ENCODE data around the gene AFF3.
A peak's percentile ranks its signal among the peaks of the same experiment; 100 is the strongest.
"Not testable (repeated sequence)": the region's sequence is repeated elsewhere in the genome, so short reads cannot be mapped to it uniquely, and the experiment has no call there.

Gene AFF3

DNA sequence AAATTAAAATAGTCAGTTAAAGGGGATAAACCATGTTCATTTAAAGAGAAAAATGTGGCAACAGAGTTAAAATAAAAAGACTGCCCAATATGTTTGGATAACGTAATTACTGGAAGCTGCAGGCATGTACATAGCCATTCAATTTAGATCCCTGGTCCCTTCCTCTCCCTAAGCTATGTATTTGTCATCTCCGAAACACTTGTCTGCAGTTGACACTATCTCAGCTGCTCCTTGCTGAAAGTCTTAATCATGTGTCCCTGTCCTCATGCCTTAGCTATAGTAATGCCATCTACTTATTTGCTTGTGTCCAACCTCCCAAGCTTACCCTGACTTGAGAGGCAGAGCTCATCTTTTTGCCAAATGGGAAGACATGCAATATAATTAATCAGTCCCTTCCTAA, 478.7 kb downstream of the AFF3 start:
- DNase-seq (ENCODE audit: low spot score) = no peak

GRCh38 chr2:99662761-99663341, 479.5 kb downstream of the AFF3 start:
- peak; percentile 74 for DNase-seq (ENCODE audit: low spot score)

- DNase-seq (ENCODE audit: low spot score) = not testable (repeated sequence)
Measured at GRCh38 chr2:99661761-99662160, 480.6 kb downstream of the AFF3 start.

DNA sequence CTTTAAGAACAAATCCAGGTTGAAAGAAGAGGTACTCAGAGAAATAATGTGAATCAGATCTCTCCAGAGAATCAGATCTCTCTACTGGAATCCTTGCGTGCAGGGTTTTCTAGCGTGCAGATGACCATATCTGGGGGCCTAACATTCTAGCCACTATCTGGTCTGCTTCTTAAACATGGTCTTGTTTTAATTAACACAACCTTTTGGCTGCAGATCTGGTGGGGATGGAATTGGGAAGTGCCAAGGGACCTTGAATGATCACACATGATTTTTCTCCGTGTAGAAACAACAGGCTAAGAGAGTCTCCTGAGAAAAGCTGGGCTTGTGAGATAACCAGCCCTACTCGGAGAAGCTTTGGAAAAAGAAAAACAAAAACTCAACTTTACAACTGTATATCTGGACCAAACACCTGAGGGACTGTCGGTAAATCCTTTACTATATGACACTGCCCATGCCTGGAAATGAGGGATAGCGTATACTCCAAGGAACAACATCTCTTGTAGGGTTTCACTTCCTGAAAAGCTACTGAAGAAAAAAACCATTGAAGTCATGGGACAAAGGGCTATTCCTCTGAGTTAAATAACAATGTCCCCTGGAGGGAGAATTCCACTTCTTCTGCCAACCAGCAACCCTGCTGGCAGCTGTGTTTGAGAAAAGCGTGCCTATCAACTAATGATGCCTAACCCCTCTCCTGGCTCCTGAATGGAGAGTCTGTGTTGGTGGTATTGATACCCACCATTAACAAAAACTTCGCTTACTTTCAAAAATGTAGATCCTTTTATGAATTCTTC, 481.6 kb downstream of the AFF3 start:
- DNase-seq (ENCODE audit: low spot score) = no peak

GRCh38 chr2:99659874-99660273, 482.5 kb downstream of the AFF3 start:
- DNase-seq (ENCODE audit: low spot score) = no peak

- no peak for DNase-seq (ENCODE audit: low spot score)
Measured at GRCh38 chr2:99657691-99658258, 484.6 kb downstream of the AFF3 start.

GRCh38 chr2:99656994-99657393, 485.4 kb downstream of the AFF3 start:
- DNase-seq (ENCODE audit: low spot score) = no peak

- no peak for DNase-seq (ENCODE audit: low spot score)
Measured at GRCh38 chr2:99653433-99653832, 489.0 kb downstream of the AFF3 start.

- DNase-seq (ENCODE audit: low spot score) = no peak
Measured at GRCh38 chr2:99652862-99653261, 489.5 kb downstream of the AFF3 start.

- peak; percentile 36 for DNase-seq (ENCODE audit: low spot score)
Measured at GRCh38 chr2:99651930-99652670, 490.3 kb downstream of the AFF3 start.

DNA sequence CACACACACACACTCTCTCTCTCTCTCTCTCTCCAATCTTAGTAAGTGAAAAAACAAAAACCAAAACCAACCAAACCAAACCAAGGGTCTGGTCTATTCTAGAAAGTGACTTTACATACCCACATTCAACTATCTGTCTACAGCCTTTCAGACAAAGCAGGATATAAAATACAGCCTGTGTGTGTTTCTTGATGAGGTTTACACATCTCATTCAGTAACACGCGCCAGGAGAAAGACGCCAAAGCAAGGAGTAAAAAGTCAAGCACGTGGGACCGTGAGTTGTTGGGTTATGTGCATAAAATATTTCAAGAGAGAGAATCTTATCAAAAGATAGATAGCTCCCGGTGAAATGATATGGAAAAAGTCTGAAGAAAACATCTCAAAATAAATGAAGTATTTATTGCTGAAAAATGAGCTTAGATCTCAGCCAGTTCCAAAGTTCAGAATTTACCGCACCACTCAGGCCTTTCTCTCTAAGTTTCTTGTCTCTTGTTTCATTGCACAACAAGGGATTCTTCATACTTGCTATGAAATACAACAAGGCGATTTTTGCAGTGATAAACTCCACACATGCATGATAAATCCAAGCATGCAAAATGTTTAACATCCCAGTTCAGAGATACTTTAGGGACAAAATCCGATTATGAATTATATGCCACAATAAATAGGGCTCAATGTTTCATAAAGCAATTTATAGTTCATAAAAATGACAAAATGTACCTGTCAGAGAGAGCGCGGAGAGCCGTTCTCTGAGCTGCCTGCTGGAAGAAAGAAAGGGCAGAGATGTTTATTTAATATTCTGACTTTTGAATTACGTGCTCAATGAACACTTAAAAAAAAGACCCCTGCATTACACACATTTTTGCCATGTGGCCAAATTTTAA, 493.2 kb downstream of the AFF3 start:
- no peak for DNase-seq (ENCODE audit: low spot score)

DNA sequence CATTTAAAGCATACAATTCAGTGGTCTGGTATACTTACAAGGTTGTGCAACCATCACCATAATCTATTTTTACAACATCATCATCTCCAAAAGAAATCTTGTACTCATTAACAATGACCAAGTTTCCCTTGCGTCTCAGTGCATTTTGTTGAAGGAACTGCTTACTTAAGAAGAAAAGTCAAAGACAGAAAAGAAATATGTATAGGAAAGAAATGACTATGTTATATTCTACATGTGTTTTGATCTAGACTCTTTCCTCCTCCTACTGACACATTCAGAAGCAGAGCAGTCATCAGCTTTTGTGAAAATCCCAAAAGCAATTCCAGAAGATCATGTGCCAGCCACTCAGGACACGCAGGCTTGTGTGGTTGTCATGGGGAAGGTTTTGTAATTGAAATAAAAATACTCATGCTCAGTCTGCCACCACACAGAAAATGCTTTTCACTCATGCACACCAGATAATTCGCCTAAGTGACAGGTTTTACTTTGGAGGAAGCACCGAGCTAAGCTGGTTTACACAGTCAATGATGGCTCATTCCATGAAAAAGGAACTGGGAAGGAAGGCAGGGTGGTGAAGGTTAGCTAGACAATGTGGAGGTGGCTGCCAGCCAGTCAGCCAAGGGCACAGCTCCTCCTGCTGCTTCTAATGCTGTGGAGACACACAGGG, 494.1 kb downstream of the AFF3 start:
- no peak for DNase-seq (ENCODE audit: low spot score)

DNA sequence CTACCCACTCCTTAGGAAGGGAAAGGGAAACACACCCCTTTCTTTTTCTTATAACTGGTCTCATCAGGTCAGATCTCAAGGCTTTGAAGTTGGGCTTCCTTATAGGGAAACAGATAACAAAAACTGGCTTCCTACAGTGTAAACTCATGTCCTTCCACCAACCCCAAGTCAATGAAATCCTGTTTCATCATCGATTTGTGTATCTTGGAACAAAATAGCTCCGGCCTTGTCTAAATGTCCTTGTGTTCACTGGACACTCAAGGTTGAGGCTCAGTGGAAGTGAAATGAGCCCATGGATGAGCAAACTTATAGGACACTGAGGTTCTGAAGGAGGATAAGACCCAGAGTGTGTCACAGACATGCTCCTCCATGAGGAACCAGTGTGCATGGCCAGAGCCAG, 496.4 kb downstream of the AFF3 start:
- DNase-seq (ENCODE audit: low spot score) = no peak

DNA sequence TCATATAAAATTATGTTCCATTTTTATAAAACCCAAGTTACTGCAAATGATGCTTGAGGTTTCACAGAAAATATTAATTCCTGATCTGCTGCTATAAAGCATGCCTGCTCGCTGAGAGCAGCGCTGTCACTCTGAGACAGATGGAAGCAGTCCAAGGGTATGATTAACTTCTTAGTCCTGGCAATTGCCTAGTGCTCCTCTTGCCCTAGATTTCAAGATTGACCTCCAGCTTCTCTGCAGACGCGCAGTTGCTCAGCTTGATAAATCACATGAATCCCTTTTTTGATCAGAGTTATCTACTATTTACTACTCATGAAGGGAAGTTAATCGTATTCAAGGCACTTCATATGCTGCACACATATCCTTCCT, 498.0 kb downstream of the AFF3 start:
- DNase-seq (ENCODE audit: low spot score) = no peak

GRCh38 chr2:99643787-99644418, 498.5 kb downstream of the AFF3 start:
- no peak for DNase-seq (ENCODE audit: low spot score)

DNA sequence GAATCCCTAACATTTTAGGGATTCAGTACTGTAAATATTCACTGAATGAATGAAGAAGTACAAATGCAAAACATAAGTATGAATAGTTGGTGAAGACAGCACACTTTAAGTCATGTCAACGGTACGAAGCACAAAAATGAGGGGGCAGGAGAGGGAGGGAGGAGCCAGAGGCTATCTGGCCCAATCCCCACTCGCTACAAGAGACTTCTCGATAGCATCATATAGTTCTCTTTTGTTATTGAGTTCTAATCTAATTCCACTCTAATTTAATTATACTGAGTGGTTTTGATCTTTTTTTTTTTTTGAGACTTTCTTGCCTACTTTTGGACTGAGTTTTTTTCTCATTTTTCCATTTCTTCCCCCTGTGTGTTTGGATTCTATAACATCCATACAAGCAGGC, 500.4 kb downstream of the AFF3 start:
- no peak for DNase-seq (ENCODE audit: low spot score)

- DNase-seq (ENCODE audit: low spot score) = no peak
Measured at GRCh38 chr2:99640635-99641151, 501.7 kb downstream of the AFF3 start.

DNA sequence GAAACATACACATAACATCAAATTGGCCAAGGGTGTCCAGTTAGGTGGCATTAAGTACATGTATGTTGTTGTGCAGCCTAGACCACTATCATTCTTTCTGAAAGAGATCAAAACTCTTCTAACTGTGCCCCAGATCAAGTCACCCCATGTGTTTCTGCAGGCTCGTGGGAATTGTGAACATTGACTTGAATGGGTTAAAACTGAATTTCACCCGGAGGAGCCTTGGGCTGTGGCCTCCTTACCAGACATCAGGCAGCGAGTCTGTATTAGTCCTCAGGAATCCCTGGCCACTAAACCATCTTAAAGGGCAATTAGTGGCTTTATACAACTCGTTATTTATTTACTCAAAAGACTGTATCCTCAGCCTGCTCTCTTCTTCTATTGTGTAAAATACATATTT, 503.6 kb downstream of the AFF3 start:
- no peak for DNase-seq (ENCODE audit: low spot score)

DNA sequence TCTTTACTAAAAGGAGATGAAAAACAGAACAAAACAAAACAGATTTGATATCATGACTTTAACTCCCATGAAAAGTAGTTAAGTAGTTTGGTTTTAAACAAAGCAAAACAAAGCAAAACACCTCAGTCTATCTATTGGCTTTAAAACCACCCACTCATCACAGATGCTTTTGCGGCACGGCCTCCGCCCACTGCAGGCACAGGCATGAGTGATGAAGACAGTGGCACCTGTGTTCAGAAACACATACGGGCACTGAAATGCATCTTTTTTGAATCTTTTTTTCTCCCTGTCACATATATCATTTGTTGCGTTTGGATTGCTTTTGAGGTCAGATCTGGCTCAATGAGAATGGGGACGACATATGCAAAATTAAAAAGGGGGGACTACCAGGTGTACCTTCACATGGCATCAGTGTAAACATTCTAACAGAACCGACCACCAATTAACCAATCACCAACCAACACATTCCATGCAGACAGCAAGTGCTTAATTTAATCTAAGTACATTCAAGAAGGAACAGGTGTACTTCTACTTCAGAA, 505.2 kb downstream of the AFF3 start:
- DNase-seq (ENCODE audit: low spot score) = no peak

All from SW480 (cell line).